Coronary artery (tissue), 2 donors: ENCODE measurements around the gene HJV.

Experiments
- DNase-seq: peaks from one replicate; pipeline ENCODE4 v3.0.0-alpha.2; 2017; ENCODE audit warnings: low spot score
- H3K27ac ChIP-seq, 2 donors: fragments of 200-600 bp; sonication (generic); one replicate each; pipeline ENCODE4 v1.5.1; 2016 to 2019
- H3K4me3 ChIP-seq: fragments of 200-600 bp; sonication (generic); 2 replicates; pipeline ENCODE4 v1.5.1; 2016; ENCODE audit warnings: mild to moderate bottlenecking, moderate library complexity
- TF ChIP-seq, protein P1 (sequence below): fragments of 200-600 bp; sonication (generic); IDR thresholded peaks from one replicate; pipeline ENCODE4 v1.5.1; 2019; ENCODE audit warnings: antibody characterized with exemption

Gene HJV

DNA sequence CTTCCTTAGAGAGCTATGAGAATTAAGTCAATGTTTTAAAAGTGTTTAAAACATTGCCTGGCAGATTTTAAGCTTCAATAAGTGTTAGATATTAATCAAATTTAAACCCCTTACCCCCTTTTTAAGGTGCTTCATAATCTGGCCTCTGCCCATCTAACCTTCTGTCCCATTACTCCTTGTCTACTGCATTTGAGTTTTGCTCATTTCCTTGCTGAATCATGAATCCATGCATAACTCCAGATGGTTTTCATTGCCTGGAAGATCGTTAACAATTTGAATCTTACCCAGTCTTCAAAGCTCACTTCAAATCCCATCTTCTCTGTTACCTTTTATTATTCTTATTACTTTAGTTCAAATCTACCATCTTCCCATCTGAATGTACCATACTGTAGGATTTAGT is 4.6 kb downstream of the HJV start:
- H3K27ac ChIP-seq: no peak overlapping the region
- TF ChIP-seq, protein P1, sequence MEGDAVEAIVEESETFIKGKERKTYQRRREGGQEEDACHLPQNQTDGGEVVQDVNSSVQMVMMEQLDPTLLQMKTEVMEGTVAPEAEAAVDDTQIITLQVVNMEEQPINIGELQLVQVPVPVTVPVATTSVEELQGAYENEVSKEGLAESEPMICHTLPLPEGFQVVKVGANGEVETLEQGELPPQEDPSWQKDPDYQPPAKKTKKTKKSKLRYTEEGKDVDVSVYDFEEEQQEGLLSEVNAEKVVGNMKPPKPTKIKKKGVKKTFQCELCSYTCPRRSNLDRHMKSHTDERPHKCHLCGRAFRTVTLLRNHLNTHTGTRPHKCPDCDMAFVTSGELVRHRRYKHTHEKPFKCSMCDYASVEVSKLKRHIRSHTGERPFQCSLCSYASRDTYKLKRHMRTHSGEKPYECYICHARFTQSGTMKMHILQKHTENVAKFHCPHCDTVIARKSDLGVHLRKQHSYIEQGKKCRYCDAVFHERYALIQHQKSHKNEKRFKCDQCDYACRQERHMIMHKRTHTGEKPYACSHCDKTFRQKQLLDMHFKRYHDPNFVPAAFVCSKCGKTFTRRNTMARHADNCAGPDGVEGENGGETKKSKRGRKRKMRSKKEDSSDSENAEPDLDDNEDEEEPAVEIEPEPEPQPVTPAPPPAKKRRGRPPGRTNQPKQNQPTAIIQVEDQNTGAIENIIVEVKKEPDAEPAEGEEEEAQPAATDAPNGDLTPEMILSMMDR: no peak
- no peak for DNase-seq
- no peak overlapping the region for H3K4me3 ChIP-seq

DNA sequence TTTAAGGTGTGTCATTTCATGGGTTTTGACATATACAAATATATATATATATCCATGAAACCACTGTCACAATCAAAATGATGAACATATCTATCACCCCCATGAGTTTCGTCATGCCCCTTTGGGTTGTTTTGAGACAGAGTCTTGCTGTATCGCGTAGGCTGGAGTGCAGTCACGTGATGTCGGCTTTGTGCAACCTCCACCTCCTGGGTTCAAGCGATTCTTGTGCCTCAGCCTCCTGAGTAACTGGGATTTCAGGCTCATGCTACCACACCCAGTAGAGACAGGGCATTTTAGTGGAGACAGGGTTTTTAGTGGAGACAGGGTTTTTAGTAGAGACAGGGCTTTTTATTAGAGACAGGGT is 8.0 kb downstream of the HJV start:
- Histone ChIP-seq H3K27ac (no peak overlapping the region), H3K4me3 (no peak overlapping the region)
- TF ChIP-seq, protein P1: no peak
- DNase-seq: no peak

DNA sequence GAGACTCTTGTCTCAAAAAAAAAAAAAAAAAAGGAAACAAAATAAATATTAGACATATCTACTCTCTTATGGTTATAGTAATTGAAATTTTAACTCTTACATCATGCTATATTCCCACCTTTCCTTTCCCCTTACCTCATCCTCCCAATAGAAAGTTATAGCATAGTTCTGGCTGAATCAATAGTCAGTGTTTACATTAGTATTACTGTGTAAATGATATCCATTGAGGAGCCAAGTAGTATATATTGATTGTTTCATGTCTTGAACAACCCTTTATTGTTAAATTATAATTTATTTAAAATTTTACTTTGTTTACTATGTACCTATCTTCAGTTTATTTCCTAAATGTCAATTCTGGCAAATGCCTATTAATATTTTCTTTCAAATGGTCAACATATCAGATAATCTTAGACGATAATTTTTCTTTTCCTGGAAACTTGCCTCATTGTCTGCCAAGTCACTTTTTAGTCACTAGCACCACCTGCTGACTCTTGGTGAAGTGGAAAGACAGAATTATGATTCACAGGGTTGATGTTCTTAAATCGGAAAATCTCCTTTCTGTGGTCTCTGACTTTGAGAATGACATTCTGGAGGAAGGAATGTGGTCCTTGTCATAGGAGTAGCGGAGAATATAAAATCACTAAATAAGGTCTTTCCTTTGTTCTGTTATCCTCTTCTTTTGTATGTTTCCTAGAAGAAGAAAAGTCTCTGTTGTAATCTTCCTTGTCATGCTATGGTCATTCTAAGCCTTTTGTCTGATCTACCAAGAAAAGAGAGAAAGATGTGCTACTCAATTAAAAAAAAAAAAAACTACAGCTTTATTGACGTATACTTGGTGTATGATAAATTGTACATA is 8.6 kb downstream of the HJV start:
- no peak for DNase-seq
- TF ChIP-seq, protein P1: no peak
- Histone ChIP-seq H3K27ac (no peak overlapping the region), H3K4me3 (no peak overlapping the region)

DNA sequence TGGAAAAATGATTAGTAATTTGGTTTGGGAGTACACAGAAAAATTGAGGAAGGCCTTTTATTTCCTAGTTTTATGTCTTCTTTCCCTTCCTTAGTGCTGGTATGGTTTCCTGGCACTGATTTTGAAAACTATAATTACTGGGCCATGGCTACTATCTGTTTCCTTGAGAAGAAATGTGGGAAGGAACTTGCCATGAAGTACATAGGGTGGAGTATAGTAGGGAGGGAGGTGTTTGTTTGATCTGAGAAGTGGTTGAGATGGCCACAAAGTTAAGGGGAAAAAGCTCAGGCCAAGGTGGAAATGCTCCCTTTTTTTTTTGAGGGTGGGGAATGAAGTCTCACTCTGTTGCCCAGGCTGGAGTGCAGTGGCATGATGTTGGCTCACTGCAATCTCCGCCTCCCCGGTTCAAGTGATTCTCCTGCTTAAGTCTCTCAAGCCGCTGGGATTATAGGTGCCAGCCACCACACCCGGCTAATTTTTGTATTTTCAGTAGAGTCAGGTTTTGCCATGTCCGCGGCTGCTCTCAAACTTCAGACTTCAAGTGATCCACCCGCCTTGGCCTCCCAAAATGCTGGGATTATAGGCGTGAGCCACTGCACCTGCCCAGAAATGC is 11.3 kb downstream of the HJV start:
- Histone ChIP-seq H3K4me3 (no peak overlapping the region), H3K27ac (peak overlapping the region in 1 of 2 donors; percentile 26)
- DNase-seq: no peak
- TF ChIP-seq, protein P1: no peak

DNA sequence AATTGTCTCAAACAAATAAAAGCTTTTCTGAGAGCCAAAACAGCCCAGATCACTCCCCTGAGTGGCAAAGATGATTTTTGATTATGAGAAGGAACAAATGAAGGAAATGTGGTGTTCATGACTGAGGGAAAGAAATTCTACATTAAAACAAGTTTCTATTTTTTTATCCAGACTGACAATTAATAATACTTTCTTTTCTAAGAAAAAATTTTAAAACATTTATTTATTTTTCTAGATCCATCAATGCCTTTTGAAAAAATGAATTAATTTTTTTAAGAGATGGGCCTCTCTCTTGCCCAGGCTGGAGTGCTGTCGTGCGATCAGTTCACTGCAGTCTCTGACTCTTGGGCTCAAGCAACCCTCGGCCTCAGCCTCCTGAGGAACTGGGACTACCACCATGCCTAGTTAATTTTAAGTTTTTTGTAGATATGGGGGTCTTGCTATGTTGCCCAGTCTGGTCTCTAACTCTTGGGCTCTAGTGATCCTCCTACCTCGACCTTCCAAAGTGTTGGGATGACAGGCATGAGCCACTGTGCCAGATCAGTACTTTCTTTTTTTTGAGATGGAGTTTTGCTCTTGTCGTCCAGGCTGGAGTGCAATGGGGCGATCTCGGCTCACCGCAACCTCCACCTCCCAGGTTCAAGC is 13.9 kb downstream of the HJV start:
- peak overlapping the region; percentile 78 to 94 for H3K27ac ChIP-seq
- TF ChIP-seq, protein P1: no peak
- DNase-seq: no peak
- H3K4me3 ChIP-seq: no peak overlapping the region

DNA sequence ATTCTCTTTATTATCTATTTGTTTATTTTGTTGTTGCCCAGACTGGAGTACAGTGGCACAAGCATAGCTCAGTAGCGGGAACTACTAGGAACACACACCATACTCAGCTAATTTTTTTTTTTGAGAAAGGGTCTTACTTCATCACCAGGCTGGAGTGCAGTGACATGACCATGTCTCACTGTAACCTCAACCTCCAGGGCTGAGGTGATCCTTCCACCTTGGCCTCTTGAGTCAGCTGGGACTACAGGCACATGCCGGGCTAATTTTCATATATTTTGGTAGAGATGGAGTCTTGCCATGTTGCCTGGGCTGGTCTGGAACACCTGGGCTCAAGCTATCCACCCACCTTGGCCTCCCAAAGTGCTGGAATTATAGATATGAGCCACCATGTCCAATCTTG is 19.8 kb downstream of the HJV start:
- H3K4me3 ChIP-seq: no peak overlapping the region
- H3K27ac ChIP-seq: peak overlapping the region; percentile 32 to 72
- TF ChIP-seq, protein P1: no peak
- no peak for DNase-seq
